ENCODE data around the gene EXOC8. TPM values are rescaled to one million over a fixed set of nuclear protein-coding genes. Genes with fewer than 3 reads are reported as not detected.

EXOC8 gene
- total RNA-seq, 1 experiment from 2014 or later: 11.3 TPM

DNA sequence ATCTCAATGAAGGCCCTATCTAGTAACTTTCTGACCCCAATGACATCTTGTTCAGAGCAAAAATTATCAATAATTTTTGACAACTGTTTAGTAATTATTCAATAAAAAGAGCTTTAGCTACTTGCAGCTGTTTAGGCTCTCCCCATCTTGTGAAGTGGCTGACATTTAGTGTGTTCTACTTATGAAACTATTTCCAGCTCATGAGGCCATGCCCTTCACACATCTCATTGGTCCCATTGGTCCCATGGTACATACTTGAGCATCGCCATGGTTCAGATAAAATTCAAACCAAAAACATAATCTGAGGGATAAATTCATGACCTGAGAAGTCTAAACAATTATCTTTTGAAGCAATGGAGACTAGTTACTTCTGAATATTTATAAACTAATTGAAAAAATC, 24.7 kb upstream of the EXOC8 start (continued):
- TF ChIP-seq, protein P1, sequence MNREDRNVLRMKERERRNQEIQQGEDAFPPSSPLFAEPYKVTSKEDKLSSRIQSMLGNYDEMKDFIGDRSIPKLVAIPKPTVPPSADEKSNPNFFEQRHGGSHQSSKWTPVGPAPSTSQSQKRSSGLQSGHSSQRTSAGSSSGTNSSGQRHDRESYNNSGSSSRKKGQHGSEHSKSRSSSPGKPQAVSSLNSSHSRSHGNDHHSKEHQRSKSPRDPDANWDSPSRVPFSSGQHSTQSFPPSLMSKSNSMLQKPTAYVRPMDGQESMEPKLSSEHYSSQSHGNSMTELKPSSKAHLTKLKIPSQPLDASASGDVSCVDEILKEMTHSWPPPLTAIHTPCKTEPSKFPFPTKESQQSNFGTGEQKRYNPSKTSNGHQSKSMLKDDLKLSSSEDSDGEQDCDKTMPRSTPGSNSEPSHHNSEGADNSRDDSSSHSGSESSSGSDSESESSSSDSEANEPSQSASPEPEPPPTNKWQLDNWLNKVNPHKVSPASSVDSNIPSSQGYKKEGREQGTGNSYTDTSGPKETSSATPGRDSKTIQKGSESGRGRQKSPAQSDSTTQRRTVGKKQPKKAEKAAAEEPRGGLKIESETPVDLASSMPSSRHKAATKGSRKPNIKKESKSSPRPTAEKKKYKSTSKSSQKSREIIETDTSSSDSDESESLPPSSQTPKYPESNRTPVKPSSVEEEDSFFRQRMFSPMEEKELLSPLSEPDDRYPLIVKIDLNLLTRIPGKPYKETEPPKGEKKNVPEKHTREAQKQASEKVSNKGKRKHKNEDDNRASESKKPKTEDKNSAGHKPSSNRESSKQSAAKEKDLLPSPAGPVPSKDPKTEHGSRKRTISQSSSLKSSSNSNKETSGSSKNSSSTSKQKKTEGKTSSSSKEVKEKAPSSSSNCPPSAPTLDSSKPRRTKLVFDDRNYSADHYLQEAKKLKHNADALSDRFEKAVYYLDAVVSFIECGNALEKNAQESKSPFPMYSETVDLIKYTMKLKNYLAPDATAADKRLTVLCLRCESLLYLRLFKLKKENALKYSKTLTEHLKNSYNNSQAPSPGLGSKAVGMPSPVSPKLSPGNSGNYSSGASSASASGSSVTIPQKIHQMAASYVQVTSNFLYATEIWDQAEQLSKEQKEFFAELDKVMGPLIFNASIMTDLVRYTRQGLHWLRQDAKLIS (CRISPR knock-in tag; IDR thresholded peaks at IDR 0.05; ENCODE audit: borderline replicate concordance): no peak
- TF ChIP-seq, protein P2, sequence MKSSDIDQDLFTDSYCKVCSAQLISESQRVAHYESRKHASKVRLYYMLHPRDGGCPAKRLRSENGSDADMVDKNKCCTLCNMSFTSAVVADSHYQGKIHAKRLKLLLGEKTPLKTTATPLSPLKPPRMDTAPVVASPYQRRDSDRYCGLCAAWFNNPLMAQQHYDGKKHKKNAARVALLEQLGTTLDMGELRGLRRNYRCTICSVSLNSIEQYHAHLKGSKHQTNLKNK (CRISPR knock-in tag; IDR thresholded peaks at IDR 0.05): no peak
- TF ChIP-seq, protein P3, sequence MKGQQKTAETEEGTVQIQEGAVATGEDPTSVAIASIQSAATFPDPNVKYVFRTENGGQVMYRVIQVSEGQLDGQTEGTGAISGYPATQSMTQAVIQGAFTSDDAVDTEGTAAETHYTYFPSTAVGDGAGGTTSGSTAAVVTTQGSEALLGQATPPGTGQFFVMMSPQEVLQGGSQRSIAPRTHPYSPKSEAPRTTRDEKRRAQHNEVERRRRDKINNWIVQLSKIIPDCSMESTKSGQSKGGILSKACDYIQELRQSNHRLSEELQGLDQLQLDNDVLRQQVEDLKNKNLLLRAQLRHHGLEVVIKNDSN (CRISPR knock-in tag; IDR thresholded peaks at IDR 0.05): no peak

DNA sequence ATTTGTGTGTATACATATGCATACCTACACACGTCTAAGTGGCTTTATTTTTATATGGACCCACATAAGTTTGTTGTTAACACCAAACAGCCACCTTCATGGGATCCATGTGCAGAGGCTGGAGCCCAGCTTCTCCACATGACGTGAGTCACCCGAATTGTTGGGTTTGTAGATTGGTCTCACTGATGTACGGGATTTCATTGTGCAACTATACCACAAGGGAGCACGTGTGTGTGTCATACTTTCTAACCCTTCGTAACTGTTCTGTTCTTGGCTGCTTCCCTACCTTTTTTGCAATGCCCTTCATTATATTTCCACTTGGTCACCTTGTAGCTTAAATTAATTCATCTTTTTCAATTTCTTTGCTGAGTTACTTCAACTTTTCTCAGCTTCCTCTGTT, 21.5 kb upstream of the EXOC8 start:
- ATAC-seq: no peak

DNA sequence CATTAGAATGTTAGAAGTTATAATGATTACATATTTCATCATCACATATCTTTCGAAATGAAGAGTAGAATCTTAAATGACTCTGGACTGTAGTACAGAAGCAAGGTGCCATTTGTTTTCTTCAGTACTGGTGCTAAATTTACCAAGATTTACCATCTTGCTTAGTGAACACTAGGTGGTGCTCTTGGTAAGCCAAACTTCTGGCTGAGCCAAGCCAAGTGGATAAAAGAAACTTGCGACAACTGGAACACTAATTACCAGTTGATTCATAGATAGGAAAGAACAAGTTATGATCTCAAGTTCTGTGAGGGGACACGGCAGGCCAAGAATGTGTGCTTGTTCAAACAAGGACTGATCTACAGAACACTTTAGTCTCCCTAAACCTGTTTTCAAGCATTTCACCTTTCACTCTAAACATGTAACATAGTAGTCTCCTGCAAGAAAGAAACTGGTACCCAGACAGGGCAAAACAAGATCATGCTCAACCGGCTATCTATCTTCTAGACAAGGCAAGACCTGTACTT, 20.2 kb upstream of the EXOC8 start:
- Mint-ChIP-seq H3K36me3 (peaks cover 3% of the 10 kb centered on the region), H3K27me3 (ENCODE audit: low read depth) (no peaks in the 10 kb centered on the region), H3K27ac (no peak overlapping the region), H3K4me1 (no peaks in the 10 kb centered on the region), H3K9me3 (no peaks in the 10 kb centered on the region), H3K4me3 (no peak overlapping the region)
- peak; percentile 79 for ATAC-seq
- DNase-seq (ENCODE audit: low spot score): no peak
- ChIA-PET CTCF (interaction anchor here (1.0 to 1.2 kb wide), 2 partner anchors 17 to 238 kb away, joined by 3 read pairs; no protein-coding TSS in a partner anchor), POLR2A (interaction anchor here (0.6 kb wide), 1 partner anchor 119 kb away, joined by 3 read pairs; no protein-coding TSS in a partner anchor)
- TF ChIP-seq, protein P4, sequence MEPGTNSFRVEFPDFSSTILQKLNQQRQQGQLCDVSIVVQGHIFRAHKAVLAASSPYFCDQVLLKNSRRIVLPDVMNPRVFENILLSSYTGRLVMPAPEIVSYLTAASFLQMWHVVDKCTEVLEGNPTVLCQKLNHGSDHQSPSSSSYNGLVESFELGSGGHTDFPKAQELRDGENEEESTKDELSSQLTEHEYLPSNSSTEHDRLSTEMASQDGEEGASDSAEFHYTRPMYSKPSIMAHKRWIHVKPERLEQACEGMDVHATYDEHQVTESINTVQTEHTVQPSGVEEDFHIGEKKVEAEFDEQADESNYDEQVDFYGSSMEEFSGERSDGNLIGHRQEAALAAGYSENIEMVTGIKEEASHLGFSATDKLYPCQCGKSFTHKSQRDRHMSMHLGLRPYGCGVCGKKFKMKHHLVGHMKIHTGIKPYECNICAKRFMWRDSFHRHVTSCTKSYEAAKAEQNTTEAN (CRISPR knock-in tag; IDR thresholded peaks at IDR 0.05): no peak
- TF ChIP-seq, protein P5, sequence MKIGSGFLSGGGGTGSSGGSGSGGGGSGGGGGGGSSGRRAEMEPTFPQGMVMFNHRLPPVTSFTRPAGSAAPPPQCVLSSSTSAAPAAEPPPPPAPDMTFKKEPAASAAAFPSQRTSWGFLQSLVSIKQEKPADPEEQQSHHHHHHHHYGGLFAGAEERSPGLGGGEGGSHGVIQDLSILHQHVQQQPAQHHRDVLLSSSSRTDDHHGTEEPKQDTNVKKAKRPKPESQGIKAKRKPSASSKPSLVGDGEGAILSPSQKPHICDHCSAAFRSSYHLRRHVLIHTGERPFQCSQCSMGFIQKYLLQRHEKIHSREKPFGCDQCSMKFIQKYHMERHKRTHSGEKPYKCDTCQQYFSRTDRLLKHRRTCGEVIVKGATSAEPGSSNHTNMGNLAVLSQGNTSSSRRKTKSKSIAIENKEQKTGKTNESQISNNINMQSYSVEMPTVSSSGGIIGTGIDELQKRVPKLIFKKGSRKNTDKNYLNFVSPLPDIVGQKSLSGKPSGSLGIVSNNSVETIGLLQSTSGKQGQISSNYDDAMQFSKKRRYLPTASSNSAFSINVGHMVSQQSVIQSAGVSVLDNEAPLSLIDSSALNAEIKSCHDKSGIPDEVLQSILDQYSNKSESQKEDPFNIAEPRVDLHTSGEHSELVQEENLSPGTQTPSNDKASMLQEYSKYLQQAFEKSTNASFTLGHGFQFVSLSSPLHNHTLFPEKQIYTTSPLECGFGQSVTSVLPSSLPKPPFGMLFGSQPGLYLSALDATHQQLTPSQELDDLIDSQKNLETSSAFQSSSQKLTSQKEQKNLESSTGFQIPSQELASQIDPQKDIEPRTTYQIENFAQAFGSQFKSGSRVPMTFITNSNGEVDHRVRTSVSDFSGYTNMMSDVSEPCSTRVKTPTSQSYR (CRISPR knock-in tag; IDR thresholded peaks at IDR 0.05): no peak
- TF ChIP-seq, protein P6, sequence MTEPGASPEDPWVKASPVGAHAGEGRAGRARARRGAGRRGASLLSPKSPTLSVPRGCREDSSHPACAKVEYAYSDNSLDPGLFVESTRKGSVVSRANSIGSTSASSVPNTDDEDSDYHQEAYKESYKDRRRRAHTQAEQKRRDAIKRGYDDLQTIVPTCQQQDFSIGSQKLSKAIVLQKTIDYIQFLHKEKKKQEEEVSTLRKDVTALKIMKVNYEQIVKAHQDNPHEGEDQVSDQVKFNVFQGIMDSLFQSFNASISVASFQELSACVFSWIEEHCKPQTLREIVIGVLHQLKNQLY (CRISPR knock-in tag; IDR thresholded peaks at IDR 0.05): no peak

More for the DNA sequence above, 21.5 kb upstream of the EXOC8 start:
- no peak for DNase-seq (ENCODE audit: low spot score)
- Mint-ChIP-seq H3K27ac (no peak overlapping the region), H3K4me3 (no peak overlapping the region), H3K36me3 (no peaks in the 10 kb centered on the region; the same call in 1 of the 2 replicates), H3K9me3 (no peaks in the 10 kb centered on the region), H3K27me3 (ENCODE audit: low read depth) (no peaks in the 10 kb centered on the region), H3K4me1 (no peaks in the 10 kb centered on the region)
- ChIA-PET POLR2A (no interaction called here), CTCF (no interaction called here)
- TF ChIP-seq, protein P3 (CRISPR knock-in tag; IDR thresholded peaks at IDR 0.05): no peak
- no peak for TF ChIP-seq HMGA2 (CRISPR knock-in tag; IDR thresholded peaks at IDR 0.05)
- no peak for TF ChIP-seq FOXJ3 (CRISPR knock-in tag; IDR thresholded peaks at IDR 0.05; ENCODE audit: borderline replicate concordance)
- no peak for TF ChIP-seq NFE2L1 (CRISPR knock-in tag; IDR thresholded peaks at IDR 0.05)
- TF ChIP-seq, protein P7, sequence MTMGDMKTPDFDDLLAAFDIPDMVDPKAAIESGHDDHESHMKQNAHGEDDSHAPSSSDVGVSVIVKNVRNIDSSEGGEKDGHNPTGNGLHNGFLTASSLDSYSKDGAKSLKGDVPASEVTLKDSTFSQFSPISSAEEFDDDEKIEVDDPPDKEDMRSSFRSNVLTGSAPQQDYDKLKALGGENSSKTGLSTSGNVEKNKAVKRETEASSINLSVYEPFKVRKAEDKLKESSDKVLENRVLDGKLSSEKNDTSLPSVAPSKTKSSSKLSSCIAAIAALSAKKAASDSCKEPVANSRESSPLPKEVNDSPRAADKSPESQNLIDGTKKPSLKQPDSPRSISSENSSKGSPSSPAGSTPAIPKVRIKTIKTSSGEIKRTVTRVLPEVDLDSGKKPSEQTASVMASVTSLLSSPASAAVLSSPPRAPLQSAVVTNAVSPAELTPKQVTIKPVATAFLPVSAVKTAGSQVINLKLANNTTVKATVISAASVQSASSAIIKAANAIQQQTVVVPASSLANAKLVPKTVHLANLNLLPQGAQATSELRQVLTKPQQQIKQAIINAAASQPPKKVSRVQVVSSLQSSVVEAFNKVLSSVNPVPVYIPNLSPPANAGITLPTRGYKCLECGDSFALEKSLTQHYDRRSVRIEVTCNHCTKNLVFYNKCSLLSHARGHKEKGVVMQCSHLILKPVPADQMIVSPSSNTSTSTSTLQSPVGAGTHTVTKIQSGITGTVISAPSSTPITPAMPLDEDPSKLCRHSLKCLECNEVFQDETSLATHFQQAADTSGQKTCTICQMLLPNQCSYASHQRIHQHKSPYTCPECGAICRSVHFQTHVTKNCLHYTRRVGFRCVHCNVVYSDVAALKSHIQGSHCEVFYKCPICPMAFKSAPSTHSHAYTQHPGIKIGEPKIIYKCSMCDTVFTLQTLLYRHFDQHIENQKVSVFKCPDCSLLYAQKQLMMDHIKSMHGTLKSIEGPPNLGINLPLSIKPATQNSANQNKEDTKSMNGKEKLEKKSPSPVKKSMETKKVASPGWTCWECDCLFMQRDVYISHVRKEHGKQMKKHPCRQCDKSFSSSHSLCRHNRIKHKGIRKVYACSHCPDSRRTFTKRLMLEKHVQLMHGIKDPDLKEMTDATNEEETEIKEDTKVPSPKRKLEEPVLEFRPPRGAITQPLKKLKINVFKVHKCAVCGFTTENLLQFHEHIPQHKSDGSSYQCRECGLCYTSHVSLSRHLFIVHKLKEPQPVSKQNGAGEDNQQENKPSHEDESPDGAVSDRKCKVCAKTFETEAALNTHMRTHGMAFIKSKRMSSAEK (CRISPR knock-in tag; IDR thresholded peaks at IDR 0.05; ENCODE audit: borderline replicate concordance): no peak
- no peak for TF ChIP-seq ATF1 (CRISPR knock-in tag; IDR thresholded peaks at IDR 0.05)
- TF ChIP-seq ZNF121 (CRISPR knock-in tag; IDR thresholded peaks at IDR 0.05): no peak
- no peak for TF ChIP-seq SP1 (CRISPR knock-in tag; conservative IDR thresholded peaks at IDR 0.05)
- TF ChIP-seq ZNF317 (CRISPR knock-in tag; IDR thresholded peaks at IDR 0.05; ENCODE audit: borderline replicate concordance, low read depth): no peak

All from WTC11 (cell line).